ENCODE data around the gene ARFIP2.

DNA sequence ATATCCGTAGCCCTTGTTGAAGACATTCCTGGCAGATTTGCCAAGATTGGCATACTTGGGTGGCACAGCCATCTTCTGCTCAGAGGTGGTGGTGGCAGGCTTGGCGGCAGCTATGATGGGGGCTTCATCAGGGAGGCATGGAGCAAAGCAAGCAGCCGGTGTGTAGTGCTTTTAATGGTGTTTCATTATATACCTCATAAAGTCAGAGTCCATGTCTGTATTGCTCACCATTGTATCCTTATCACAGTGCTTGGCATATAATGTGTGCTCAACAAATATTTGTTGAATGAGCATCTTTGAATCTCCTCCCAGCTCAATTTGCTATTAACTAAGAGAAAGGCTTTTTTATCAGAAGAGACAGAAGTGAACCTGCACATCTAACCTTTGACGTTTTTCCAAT lies 8.2 kb upstream of the ARFIP2 start:
- TF ChIP-seq POLR2AphosphoS5 (IDR thresholded peaks at IDR 0.05; ENCODE audit: low read depth, low read length): no peak
- no peak for TF ChIP-seq TAF1 (IDR thresholded peaks at IDR 0.05; ENCODE audit: borderline replicate concordance, low read depth, low read length)

Data from GM12892 (cell line).